HEK293T (cell line): ENCODE measurements around the gene PAX2.

Source experiments
- CTCF ChIA-PET: fragments of 350-600 bp; formaldehyde crosslinking; extraction: SDS; loops from one replicate; lab custom pipeline; 2021; ENCODE audit warnings: antibody characterized with exemption, inconsistent platforms; lab: Yijun Ruan, JAX
- POLR2A ChIA-PET: fragments of 350-600 bp; formaldehyde crosslinking; extraction: SDS; loops from one replicate; lab custom pipeline; 2020; ENCODE audit warnings: antibody characterized with exemption, inconsistent platforms; lab: Yijun Ruan, JAX
- DNase-seq: peaks from one replicate; pipeline ENCODE4 v3.0.0; 2012; ENCODE audit warnings: mixed read lengths; ENCODE audit errors: extremely low spot score
- ARNT ChIP-seq: fragments of 450-650 bp; IDR thresholded peaks from 2 replicates; pipeline ENCODE4 v1.6.1; 2017; ENCODE audit warnings: mild to moderate bottlenecking
- BHLHE40 ChIP-seq: fragments of 450-650 bp; IDR thresholded peaks from 2 replicates; pipeline ENCODE4 v1.6.1; 2016; ENCODE audit warnings: mild to moderate bottlenecking, moderate library complexity, borderline replicate concordance
- CTBP1 ChIP-seq: fragments of 450-650 bp; IDR thresholded peaks from 2 replicates; pipeline ENCODE4 v1.6.1; 2016; ENCODE audit warnings: borderline replicate concordance
- ELF4 ChIP-seq: fragments of 450-650 bp; IDR thresholded peaks from 2 replicates; pipeline ENCODE4 v1.6.1; 2017; ENCODE audit warnings: antibody characterized with exemption
- FOXA1 ChIP-seq: fragments of 450-650 bp; IDR thresholded peaks from 2 replicates; pipeline ENCODE4 v1.6.1; 2016; ENCODE audit warnings: mild to moderate bottlenecking
- FOXK2 ChIP-seq: fragments of 450-650 bp; IDR thresholded peaks from 2 replicates; pipeline ENCODE4 v1.6.1; 2016; ENCODE audit warnings: mild to moderate bottlenecking
- FOXM1 ChIP-seq: fragments of 450-650 bp; IDR thresholded peaks from 2 replicates; pipeline ENCODE4 v1.6.1; 2017; ENCODE audit warnings: mild to moderate bottlenecking, borderline replicate concordance
- HDGF ChIP-seq: fragments of 450-650 bp; IDR thresholded peaks from 2 replicates; pipeline ENCODE4 v1.6.1; 2017; ENCODE audit warnings: antibody characterized with exemption, borderline replicate concordance
- L3MBTL2 ChIP-seq: fragments of 450-650 bp; conservative IDR thresholded peaks from 2 replicates; pipeline ENCODE4 v1.6.1; 2016; ENCODE audit warnings: mild to moderate bottlenecking
- LEF1 ChIP-seq: fragments of 450-650 bp; IDR thresholded peaks from 2 replicates; pipeline ENCODE4 v1.6.1; 2017; ENCODE audit warnings: mild to moderate bottlenecking, borderline replicate concordance
- NFRKB ChIP-seq: fragments of 450-650 bp; IDR thresholded peaks from 2 replicates; pipeline ENCODE4 v1.6.1; 2016; ENCODE audit warnings: mild to moderate bottlenecking, moderate library complexity
- PKNOX1 ChIP-seq: fragments of 450-650 bp; IDR thresholded peaks from 2 replicates; pipeline ENCODE4 v1.6.1; 2016
- SP1 ChIP-seq: fragments of 450-650 bp; IDR thresholded peaks from 2 replicates; pipeline ENCODE4 v1.6.1; 2017
- SUZ12 ChIP-seq: fragments of 450-650 bp; IDR thresholded peaks from 2 replicates; pipeline ENCODE4 v1.6.1; 2016; ENCODE audit warnings: mild to moderate bottlenecking
- TARDBP ChIP-seq: fragments of 450-650 bp; IDR thresholded peaks from 2 replicates; pipeline ENCODE4 v1.6.1; 2016
- ZNF384 ChIP-seq: fragments of 450-650 bp; IDR thresholded peaks from 2 replicates; pipeline ENCODE4 v1.6.1; 2016

The PAX2 gene

GRCh38 chr10:100788002-100788903, 42.9 kb downstream of the PAX2 start:
- CTCF ChIA-PET, result interaction anchor here (0.6 kb wide), 1 partner anchor 235 kb away, joined by 3 read pairs; no protein-coding TSS in a partner anchor
- DNase-seq, result no peak
- no peak for TF ChIP-seq ELF4
- TF ChIP-seq PKNOX1, result no peak
- TF ChIP-seq CTBP1, result no peak
- no peak for TF ChIP-seq BHLHE40
- TF ChIP-seq ARNT, result no peak
- no peak for TF ChIP-seq ZNF384
- no peak for TF ChIP-seq FOXK2
- TF ChIP-seq LEF1, result no peak
- no peak for TF ChIP-seq TARDBP
- TF ChIP-seq NFRKB, result no peak
- TF ChIP-seq L3MBTL2, result no peak
- POLR2A ChIA-PET, result no interaction called here

GRCh38 chr10:100790761-100791208, 45.4 kb downstream of the PAX2 start:
- DNase-seq, result no peak
- TF ChIP-seq ZNF384 (no peak), BHLHE40 (no peak), NFRKB (no peak), CTBP1 (no peak), PKNOX1 (no peak), SUZ12 (no peak), FOXM1 (no peak), HDGF (no peak), TARDBP (no peak), FOXK2 (no peak)
- ChIA-PET POLR2A (no interaction called here), CTCF (no interaction called here)

- CTCF ChIA-PET, result no interaction called here
- POLR2A ChIA-PET, result no interaction called here
- TF ChIP-seq L3MBTL2 (no peak), FOXA1 (no peak), TARDBP (no peak), FOXK2 (no peak), ELF4 (no peak), PKNOX1 (no peak), BHLHE40 (no peak), ZNF384 (no peak), LEF1 (no peak), HDGF (no peak), SUZ12 (no peak), CTBP1 (no peak)
- no peak for DNase-seq
These were observed 46.1 kb downstream of the PAX2 start for GRCh38 chr10:100791369-100792058.

GRCh38 chr10:100792574-100792973, 47.2 kb downstream of the PAX2 start:
- no peak for DNase-seq

GRCh38 chr10:100793055-100793454, 47.7 kb downstream of the PAX2 start:
- ChIA-PET POLR2A (no interaction called here), CTCF (no interaction called here)
- no peak for DNase-seq
- no peak for TF ChIP-seq FOXM1
- no peak for TF ChIP-seq L3MBTL2
- TF ChIP-seq SP1, result no peak
- TF ChIP-seq TARDBP, result no peak
- no peak for TF ChIP-seq FOXK2
- no peak for TF ChIP-seq ZNF384
- no peak for TF ChIP-seq HDGF
- no peak for TF ChIP-seq CTBP1
- no peak for TF ChIP-seq LEF1

More at GRCh38 chr10:100792574-100792973, 47.2 kb downstream of the PAX2 start:
- ChIA-PET POLR2A (no interaction called here), CTCF (no interaction called here)
- TF ChIP-seq ZNF384, result no peak
- TF ChIP-seq BHLHE40, result no peak
- no peak for TF ChIP-seq SUZ12
- no peak for TF ChIP-seq SP1
- TF ChIP-seq NFRKB, result no peak
- TF ChIP-seq L3MBTL2, result no peak
- TF ChIP-seq PKNOX1, result no peak
- TF ChIP-seq LEF1, result no peak
- no peak for TF ChIP-seq FOXA1
- no peak for TF ChIP-seq TARDBP
- TF ChIP-seq ARNT, result no peak
- TF ChIP-seq FOXK2, result no peak
